Cerebellar nuclear complex (tissue), 1 donor: ENCODE measurements around the gene WASL.

Experiments
- DNase-seq, 2 experiments: peaks; one replicate each; lab custom pipeline; 2025; lab: John Stamatoyannopoulos, UW

Gene WASL

GRCh38 chr7:123632808-123633207 lies 116.0 kb downstream of the WASL start:
- DNase-seq: no peak
